SH-SY5Y (cell line): ENCODE data around the gene NISCH.

Experiments used
- GATA2 ChIP-seq: IDR thresholded peaks from 2 replicates; pipeline ENCODE4 v1.6.1; 2011; ENCODE audit warnings: mild to moderate bottlenecking, low read depth, low read length
- GATA3 ChIP-seq: IDR thresholded peaks from 2 replicates; pipeline ENCODE4 v1.6.1; 2011; ENCODE audit warnings: low read depth, mild to moderate bottlenecking, low read length, moderate library complexity

DNA sequence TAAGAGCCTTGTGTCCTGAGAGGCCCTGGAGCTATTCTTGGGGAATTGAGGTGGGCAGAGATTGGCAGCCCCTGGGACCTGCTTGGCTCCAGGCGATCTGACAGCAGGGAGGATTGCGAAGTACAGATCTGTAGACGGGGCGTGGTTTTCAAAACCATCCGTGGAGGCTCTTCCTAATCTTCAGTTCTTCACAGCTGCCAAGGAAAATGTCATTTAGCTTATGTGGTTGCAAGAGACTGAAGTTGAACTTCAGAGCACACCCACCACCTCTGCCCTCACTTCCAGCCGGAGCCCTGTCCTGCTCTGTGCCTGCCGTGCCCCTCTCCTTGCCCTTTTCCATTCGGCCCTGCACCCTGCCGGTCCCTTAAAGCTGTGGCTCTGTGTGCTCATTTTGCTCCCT, 12.9 kb downstream of the NISCH start:
- TF ChIP-seq GATA2 (no peak), GATA3 (no peak)
